Measurements from ENCODE around the gene PRIMPOL. TPM values are rescaled to one million over a fixed set of nuclear protein-coding genes. Genes with fewer than 3 reads are reported as not detected.
"Not testable (repeated sequence)": the region's sequence is repeated elsewhere in the genome, so short reads cannot be mapped to it uniquely, and the experiment has no call there.

PRIMPOL gene
- total and polyA plus RNA-seq, 9 of the 15 experiments (the other 6 are each of a cell fraction or from before 2014, with no cell fraction given) = 11.0 to 32.0 (median 16.1) TPM

DNA sequence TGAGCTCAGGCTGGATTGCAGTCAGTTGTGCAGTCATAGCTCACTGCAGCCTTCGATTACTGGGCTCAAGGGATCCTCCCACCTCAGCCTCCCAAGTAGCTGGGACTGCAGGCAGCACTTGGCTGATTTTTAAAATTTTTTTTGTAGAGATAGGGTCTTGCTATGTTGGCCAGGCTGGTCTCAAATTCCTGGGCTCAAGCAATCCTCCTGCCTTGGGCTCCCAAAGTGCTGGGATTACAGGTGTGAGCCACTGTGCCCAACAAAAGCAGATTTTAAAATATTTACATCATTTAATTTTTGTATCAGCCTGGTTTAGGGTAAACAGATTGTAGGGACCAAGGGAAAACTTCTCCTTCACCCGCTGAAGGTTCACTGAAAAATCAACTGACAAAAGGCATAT is 33.4 kb upstream of the PRIMPOL start:
- BruUV-seq (replicated peaks); DNase-seq (ENCODE audit: extremely low read depth in 1 of 4, low spot score in 3 of 4); H3K4me1 ChIP-seq (replicated peaks in 1 of 2; ENCODE audit: control insufficient read depth in 2 of 2, insufficient read depth in 2 of 2, low read length in 2 of 2); H3K4me2 ChIP-seq (ENCODE audit: insufficient read depth, low read length); H3K79me2 ChIP-seq (ENCODE audit: control insufficient read depth, insufficient read depth, low read length); H3K9me1 ChIP-seq (ENCODE audit: control insufficient read depth, insufficient read depth, low read length); H4K20me1 ChIP-seq (replicated peaks; ENCODE audit: control insufficient read depth, insufficient read depth, low read length); H3K4me3 ChIP-seq; H3K9ac ChIP-seq (ENCODE audit: insufficient read depth in 1 of 2, low read depth in 2 of 2, low read length in 2 of 2); intact Hi-C loops (cut with micrococcal nuclease); H3K27ac ChIP-seq (ENCODE audit: extremely low read depth, low read depth, low read length); H3K36me3 ChIP-seq (ENCODE audit: control insufficient read depth, insufficient read depth, low read length); CTCF ChIA-PET (ENCODE audit: low intra/inter-chr PET ratio); FAIRE-seq; ATAC-seq; in situ Hi-C loops (cut with MboI); H3K27me3 ChIP-seq (ENCODE audit: control insufficient read depth in 2 of 2, insufficient read depth in 2 of 2, low read length in 2 of 2); POLR2A ChIA-PET; H2AFZ ChIP-seq (ENCODE audit: low read depth, low read length): not testable (repeated sequence)
- H3K9me3 ChIP-seq (replicated peaks; ENCODE audit: control insufficient read depth, insufficient read depth, low read depth, low read length) = peaks cover 12% of the 10 kb centered on the region
- peak; percentile 69 for TF ChIP-seq ZNF121 (CRISPR knock-in tag; conservative IDR thresholded peaks at IDR 0.05)
- WGBS (ENCODE audit: insufficient coverage, low coverage, missing lambda C conversion rate) = 4% methylated on average over 2 of the region's 2 CpGs

DNA sequence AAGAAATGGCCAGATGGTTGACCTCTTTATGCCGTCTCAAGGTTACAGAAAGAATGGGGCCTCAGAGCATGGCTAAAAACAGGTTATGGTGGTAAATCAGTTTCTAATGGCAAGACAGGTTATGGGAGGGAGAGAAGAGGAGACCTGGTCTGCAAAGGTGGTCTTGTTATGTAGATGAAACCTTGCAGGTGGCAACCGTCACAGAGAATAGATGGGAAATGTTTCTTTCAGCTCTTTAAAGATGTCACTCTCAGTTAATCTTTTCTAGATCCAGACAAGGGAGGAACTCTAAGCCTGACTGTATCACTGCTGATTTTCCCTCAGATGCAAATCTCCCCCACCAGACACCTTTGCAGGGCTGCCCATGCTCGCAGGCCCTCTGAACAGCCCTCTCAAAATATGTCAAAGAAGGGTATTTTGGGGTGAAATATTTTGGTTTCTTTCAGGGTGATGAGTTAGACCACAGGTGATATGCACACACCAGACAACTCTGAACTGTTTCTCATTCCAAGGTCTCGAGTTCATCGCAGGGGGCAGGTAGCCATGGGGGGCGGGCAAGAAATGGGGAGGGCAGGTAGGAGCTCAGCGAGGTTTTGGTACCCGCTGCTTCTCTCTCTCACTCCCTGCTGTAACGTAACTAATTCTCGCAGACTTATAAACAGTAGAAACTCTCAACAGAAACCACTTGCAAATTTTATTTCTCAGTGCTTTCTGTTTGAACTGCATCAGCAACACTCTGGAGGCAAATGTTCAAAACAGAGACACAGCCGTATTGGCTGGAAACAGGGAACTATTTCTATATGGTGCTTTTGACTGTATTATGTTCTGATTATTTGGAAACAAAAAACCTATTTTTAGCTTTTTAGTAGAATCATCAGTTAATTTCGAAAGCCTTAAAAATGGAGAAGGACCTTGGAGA is 32.6 kb upstream of the PRIMPOL start:
- in situ Hi-C loops (cut with MboI) = no loop called here
- Histone ChIP-seq H3K4me3 (no peak overlapping the region), H3K9me3 (replicated peaks; ENCODE audit: control insufficient read depth, insufficient read depth, low read depth, low read length) (peaks cover 12% of the 10 kb centered on the region), H4K20me1 (replicated peaks; ENCODE audit: control insufficient read depth, insufficient read depth, low read length) (no peaks in the 10 kb centered on the region), H3K4me1 (replicated peaks in 1 of 2; ENCODE audit: control insufficient read depth in 2 of 2, insufficient read depth in 2 of 2, low read length in 2 of 2) (no peaks in the 10 kb centered on the region; a peak in 1 of 5 replicates), H3K79me2 (ENCODE audit: control insufficient read depth, insufficient read depth, low read length) (no peaks in the 10 kb centered on the region), H3K27ac (ENCODE audit: extremely low read depth, low read depth, low read length) (no peak overlapping the region), H3K9me1 (ENCODE audit: control insufficient read depth, insufficient read depth, low read length) (no peaks in the 10 kb centered on the region), H3K9ac (ENCODE audit: insufficient read depth in 1 of 2, low read depth in 2 of 2, low read length in 2 of 2) (no peak overlapping the region), H3K4me2 (ENCODE audit: insufficient read depth, low read length) (no peak overlapping the region), H3K27me3 (ENCODE audit: control insufficient read depth in 2 of 2, insufficient read depth in 2 of 2, low read length in 2 of 2) (no peaks in the 10 kb centered on the region), H2AFZ (ENCODE audit: low read depth, low read length) (no peak overlapping the region), H3K36me3 (ENCODE audit: control insufficient read depth, insufficient read depth, low read length) (no peaks in the 10 kb centered on the region)
- FAIRE-seq = no peak
- BruUV-seq (replicated peaks) = no TSS peak
- ChIA-PET POLR2A (no interaction called here), CTCF (ENCODE audit: low intra/inter-chr PET ratio) (no interaction called here)
- ATAC-seq = no peak
- intact Hi-C loops (cut with micrococcal nuclease) = no loop called here
- WGBS (ENCODE audit: insufficient coverage, low coverage, missing lambda C conversion rate) = 42% methylated on average over 11 of the region's 12 CpGs
- TF ChIP-seq PCBP1 (IDR thresholded peaks at IDR 0.05; ENCODE audit: low read depth, low read length, poor library complexity, severe bottlenecking) (no peak), CXXC5 (CRISPR knock-in tag; IDR thresholded peaks at IDR 0.05) (no peak), HMG20B (CRISPR knock-in tag; IDR thresholded peaks at IDR 0.05) (no peak)
- TF ChIP-seq, protein P1, sequence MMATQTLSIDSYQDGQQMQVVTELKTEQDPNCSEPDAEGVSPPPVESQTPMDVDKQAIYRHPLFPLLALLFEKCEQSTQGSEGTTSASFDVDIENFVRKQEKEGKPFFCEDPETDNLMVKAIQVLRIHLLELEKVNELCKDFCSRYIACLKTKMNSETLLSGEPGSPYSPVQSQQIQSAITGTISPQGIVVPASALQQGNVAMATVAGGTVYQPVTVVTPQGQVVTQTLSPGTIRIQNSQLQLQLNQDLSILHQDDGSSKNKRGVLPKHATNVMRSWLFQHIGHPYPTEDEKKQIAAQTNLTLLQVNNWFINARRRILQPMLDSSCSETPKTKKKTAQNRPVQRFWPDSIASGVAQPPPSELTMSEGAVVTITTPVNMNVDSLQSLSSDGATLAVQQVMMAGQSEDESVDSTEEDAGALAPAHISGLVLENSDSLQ (IDR thresholded peaks at IDR 0.05) = no peak
- TF ChIP-seq, protein P2, sequence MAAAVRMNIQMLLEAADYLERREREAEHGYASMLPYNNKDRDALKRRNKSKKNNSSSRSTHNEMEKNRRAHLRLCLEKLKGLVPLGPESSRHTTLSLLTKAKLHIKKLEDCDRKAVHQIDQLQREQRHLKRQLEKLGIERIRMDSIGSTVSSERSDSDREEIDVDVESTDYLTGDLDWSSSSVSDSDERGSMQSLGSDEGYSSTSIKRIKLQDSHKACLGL (CRISPR knock-in tag; IDR thresholded peaks at IDR 0.05; ENCODE audit: borderline replicate concordance, poor library complexity, severe bottlenecking) = no peak
- TF ChIP-seq, protein P3, sequence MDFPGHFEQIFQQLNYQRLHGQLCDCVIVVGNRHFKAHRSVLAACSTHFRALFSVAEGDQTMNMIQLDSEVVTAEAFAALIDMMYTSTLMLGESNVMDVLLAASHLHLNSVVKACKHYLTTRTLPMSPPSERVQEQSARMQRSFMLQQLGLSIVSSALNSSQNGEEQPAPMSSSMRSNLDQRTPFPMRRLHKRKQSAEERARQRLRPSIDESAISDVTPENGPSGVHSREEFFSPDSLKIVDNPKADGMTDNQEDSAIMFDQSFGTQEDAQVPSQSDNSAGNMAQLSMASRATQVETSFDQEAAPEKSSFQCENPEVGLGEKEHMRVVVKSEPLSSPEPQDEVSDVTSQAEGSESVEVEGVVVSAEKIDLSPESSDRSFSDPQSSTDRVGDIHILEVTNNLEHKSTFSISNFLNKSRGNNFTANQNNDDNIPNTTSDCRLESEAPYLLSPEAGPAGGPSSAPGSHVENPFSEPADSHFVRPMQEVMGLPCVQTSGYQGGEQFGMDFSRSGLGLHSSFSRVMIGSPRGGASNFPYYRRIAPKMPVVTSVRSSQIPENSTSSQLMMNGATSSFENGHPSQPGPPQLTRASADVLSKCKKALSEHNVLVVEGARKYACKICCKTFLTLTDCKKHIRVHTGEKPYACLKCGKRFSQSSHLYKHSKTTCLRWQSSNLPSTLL (IDR thresholded peaks at IDR 0.05) = no peak
- no peak for DNase-seq (ENCODE audit: extremely low read depth in 1 of 4, low spot score in 3 of 4)

Measured in K562 (cell line).